ENCODE data around the gene PLPPR3.
"Not testable (repeated sequence)": the region's sequence is repeated elsewhere in the genome, so short reads cannot be mapped to it uniquely, and the experiment has no call there.

PLPPR3 gene

GRCh38 chr19:825897-826644, 4.3 kb upstream of the PLPPR3 start:
- Histone ChIP-seq H3K36me3 (ENCODE audit: insufficient read depth, low read length) (no peaks in the 10 kb centered on the region), H3K79me2 (ENCODE audit: control insufficient read depth, insufficient read depth, low read length, unreplicated experiment) (no peaks in the 10 kb centered on the region), H2AFZ (ENCODE audit: low read length, unreplicated experiment) (no peak overlapping the region), H3K4me1 (ENCODE audit: control insufficient read depth, insufficient read depth, low read length, unreplicated experiment) (no peaks in the 10 kb centered on the region), H3K4me3 (ENCODE audit: low read depth, low read length) (no peak overlapping the region), H3K27ac (ENCODE audit: low read depth, low read length) (no peak overlapping the region), H3K27me3 (ENCODE audit: insufficient read depth, low read length) (peaks cover 4% of the 10 kb centered on the region; the same call in 1 of the 2 replicates)

GRCh38 chr19:824885-825284, 3.1 kb upstream of the PLPPR3 start:
- Histone ChIP-seq H3K27ac (ENCODE audit: low read depth, low read length) (no peak overlapping the region), H3K4me1 (ENCODE audit: control insufficient read depth, insufficient read depth, low read length, unreplicated experiment) (no peaks in the 10 kb centered on the region), H3K79me2 (ENCODE audit: control insufficient read depth, insufficient read depth, low read length, unreplicated experiment) (no peaks in the 10 kb centered on the region), H3K27me3 (ENCODE audit: insufficient read depth, low read length) (peaks cover 4% of the 10 kb centered on the region; the same call in 1 of the 2 replicates), H3K4me3 (ENCODE audit: low read depth, low read length) (no peak overlapping the region), H2AFZ (ENCODE audit: low read length, unreplicated experiment) (no peak overlapping the region), H3K36me3 (ENCODE audit: insufficient read depth, low read length) (no peaks in the 10 kb centered on the region)

- no peaks in the 10 kb centered on the region for H3K79me2 ChIP-seq (ENCODE audit: control insufficient read depth, insufficient read depth, low read length, unreplicated experiment)
- H3K4me1 ChIP-seq (ENCODE audit: control insufficient read depth, insufficient read depth, low read length, unreplicated experiment): no peaks in the 10 kb centered on the region
- H2AFZ ChIP-seq (ENCODE audit: low read length, unreplicated experiment): no peak overlapping the region
- H3K36me3 ChIP-seq (ENCODE audit: insufficient read depth, low read length): no peaks in the 10 kb centered on the region
- no peak overlapping the region for H3K4me3 ChIP-seq (ENCODE audit: low read depth, low read length)
- H3K27me3 ChIP-seq (ENCODE audit: insufficient read depth, low read length): peaks cover 4% of the 10 kb centered on the region; the same call in 1 of the 2 replicates
- no peak overlapping the region for H3K27ac ChIP-seq (ENCODE audit: low read depth, low read length)
Observed at GRCh38 chr19:823565-824121, 1.9 kb upstream of the PLPPR3 start.

GRCh38 chr19:821231-821824, 427 bp downstream of the PLPPR3 start:
- Histone ChIP-seq H3K27ac (ENCODE audit: low read depth, low read length) (no peak overlapping the region), H3K4me3 (ENCODE audit: low read depth, low read length) (no peak overlapping the region), H3K27me3 (ENCODE audit: insufficient read depth, low read length) (peaks cover 4% of the 10 kb centered on the region; the same call in 1 of the 2 replicates), H3K36me3 (ENCODE audit: insufficient read depth, low read length) (no peaks in the 10 kb centered on the region), H2AFZ (ENCODE audit: low read length, unreplicated experiment) (no peak overlapping the region), H3K79me2 (ENCODE audit: control insufficient read depth, insufficient read depth, low read length, unreplicated experiment) (no peaks in the 10 kb centered on the region), H3K4me1 (ENCODE audit: control insufficient read depth, insufficient read depth, low read length, unreplicated experiment) (no peaks in the 10 kb centered on the region)

GRCh38 chr19:820212-820611, 1.5 kb downstream of the PLPPR3 start:
- H3K27me3 ChIP-seq (ENCODE audit: insufficient read depth, low read length); H3K79me2 ChIP-seq (ENCODE audit: control insufficient read depth, insufficient read depth, low read length, unreplicated experiment); H3K27ac ChIP-seq (ENCODE audit: low read depth, low read length); H3K4me1 ChIP-seq (ENCODE audit: control insufficient read depth, insufficient read depth, low read length, unreplicated experiment); H3K36me3 ChIP-seq (ENCODE audit: insufficient read depth, low read length); H2AFZ ChIP-seq (ENCODE audit: low read length, unreplicated experiment); H3K4me3 ChIP-seq (ENCODE audit: low read depth, low read length): not testable (repeated sequence)

- no peaks in the 10 kb centered on the region for H3K4me1 ChIP-seq (ENCODE audit: control insufficient read depth, insufficient read depth, low read length, unreplicated experiment)
- peaks cover 7% of the 10 kb centered on the region; the same call in 1 of the 2 replicates for H3K36me3 ChIP-seq (ENCODE audit: insufficient read depth, low read length)
- H3K27me3 ChIP-seq (ENCODE audit: insufficient read depth, low read length): no peaks in the 10 kb centered on the region
- no peak overlapping the region for H3K4me3 ChIP-seq (ENCODE audit: low read depth, low read length)
- no peak overlapping the region for H2AFZ ChIP-seq (ENCODE audit: low read length, unreplicated experiment)
- H3K79me2 ChIP-seq (ENCODE audit: control insufficient read depth, insufficient read depth, low read length, unreplicated experiment): no peaks in the 10 kb centered on the region
- no peak overlapping the region for H3K27ac ChIP-seq (ENCODE audit: low read depth, low read length)
Observed at GRCh38 chr19:816500-816857, 5.3 kb downstream of the PLPPR3 start.

GRCh38 chr19:815775-816499, 5.8 kb downstream of the PLPPR3 start:
- Histone ChIP-seq H3K4me3 (ENCODE audit: low read depth, low read length) (no peak overlapping the region), H2AFZ (ENCODE audit: low read length, unreplicated experiment) (no peak overlapping the region), H3K4me1 (ENCODE audit: control insufficient read depth, insufficient read depth, low read length, unreplicated experiment) (no peaks in the 10 kb centered on the region), H3K36me3 (ENCODE audit: insufficient read depth, low read length) (peaks cover 12% of the 10 kb centered on the region; the same call in 1 of the 2 replicates), H3K27me3 (ENCODE audit: insufficient read depth, low read length) (no peaks in the 10 kb centered on the region), H3K79me2 (ENCODE audit: control insufficient read depth, insufficient read depth, low read length, unreplicated experiment) (no peaks in the 10 kb centered on the region), H3K27ac (ENCODE audit: low read depth, low read length) (no peak overlapping the region)

- peaks cover 19% of the 10 kb centered on the region; the same call in 1 of the 2 replicates for H3K36me3 ChIP-seq (ENCODE audit: insufficient read depth, low read length)
- no peak overlapping the region for H3K27ac ChIP-seq (ENCODE audit: low read depth, low read length)
- H3K79me2 ChIP-seq (ENCODE audit: control insufficient read depth, insufficient read depth, low read length, unreplicated experiment): no peaks in the 10 kb centered on the region
- no peaks in the 10 kb centered on the region for H3K4me1 ChIP-seq (ENCODE audit: control insufficient read depth, insufficient read depth, low read length, unreplicated experiment)
- no peak overlapping the region for H3K4me3 ChIP-seq (ENCODE audit: low read depth, low read length)
- no peak overlapping the region for H2AFZ ChIP-seq (ENCODE audit: low read length, unreplicated experiment)
- no peaks in the 10 kb centered on the region for H3K27me3 ChIP-seq (ENCODE audit: insufficient read depth, low read length)
Observed at GRCh38 chr19:815079-815774, 6.5 kb downstream of the PLPPR3 start.

GRCh38 chr19:814152-815078, 7.3 kb downstream of the PLPPR3 start:
- Histone ChIP-seq H3K27me3 (ENCODE audit: insufficient read depth, low read length) (no peaks in the 10 kb centered on the region), H3K4me1 (ENCODE audit: control insufficient read depth, insufficient read depth, low read length, unreplicated experiment) (no peaks in the 10 kb centered on the region), H3K36me3 (ENCODE audit: insufficient read depth, low read length) (peaks cover 19% of the 10 kb centered on the region; the same call in 1 of the 2 replicates), H3K27ac (ENCODE audit: low read depth, low read length) (no peak overlapping the region), H2AFZ (ENCODE audit: low read length, unreplicated experiment) (no peak overlapping the region), H3K4me3 (ENCODE audit: low read depth, low read length) (no peak overlapping the region), H3K79me2 (ENCODE audit: control insufficient read depth, insufficient read depth, low read length, unreplicated experiment) (peaks cover 2% of the 10 kb centered on the region)

All from ACC112 (cell line).